Activated CD4-positive, CD25-positive, alpha-beta regulatory T cell treated with anti-CD3 and anti-CD28 coated beads, Interleukin-2, amount 50 U/mL, for 72 hours (primary cell): ENCODE data around the gene ARMH4.

Source experiments
- DNase-seq: peaks from one replicate; pipeline ENCODE4 v3.0.0; 2021

The ARMH4 gene

GRCh38 chr14:58152014-58152857, at the start of gene ARMH4:
ARMH4 (minus strand) TSS chr14:58152213; CDS start chr14:58139358, 12,855 bp downstream.
- DNase-seq = peak; percentile 44

GRCh38 chr14:58200846-58201245, 48.8 kb upstream of the ARMH4 start:
- no peak for DNase-seq

- no peak for DNase-seq
Observed at GRCh38 chr14:58200480-58200841, 48.4 kb upstream of the ARMH4 start.

- peak; percentile 91 for DNase-seq
Observed at GRCh38 chr14:58199726-58200479, 47.9 kb upstream of the ARMH4 start, which contains the start of gene ACTR10. ACTR10 (plus strand) TSS chr14:58200149; CDS start chr14:58200218, 69 bp downstream.

- no peak for DNase-seq
Observed at GRCh38 chr14:58198086-58198485, 46.1 kb upstream of the ARMH4 start.

- DNase-seq = no peak
Observed at GRCh38 chr14:58196198-58196597, 44.2 kb upstream of the ARMH4 start.

- DNase-seq = no peak
Observed at GRCh38 chr14:58193542-58193941, 41.5 kb upstream of the ARMH4 start.

- no peak for DNase-seq
Observed at GRCh38 chr14:58191763-58192601, 40.0 kb upstream of the ARMH4 start.

GRCh38 chr14:58189176-58189575, 37.2 kb upstream of the ARMH4 start:
- no peak for DNase-seq

GRCh38 chr14:58177125-58177524, 25.1 kb upstream of the ARMH4 start:
- no peak for DNase-seq

GRCh38 chr14:58171090-58171489, 19.1 kb upstream of the ARMH4 start:
- DNase-seq = peak; percentile 47

- DNase-seq = no peak
Observed at GRCh38 chr14:58167891-58168290, 15.9 kb upstream of the ARMH4 start.

- DNase-seq = no peak
Observed at GRCh38 chr14:58167057-58167456, 15.0 kb upstream of the ARMH4 start.

GRCh38 chr14:58166005-58166983, 14.3 kb upstream of the ARMH4 start:
- peak; percentile 75 for DNase-seq

GRCh38 chr14:58160561-58160960, 8.5 kb upstream of the ARMH4 start:
- DNase-seq = no peak

- DNase-seq = no peak
Observed at GRCh38 chr14:58151133-58152013, 640 bp downstream of the ARMH4 start.

- DNase-seq = no peak
Observed at GRCh38 chr14:58150243-58150805, 1.7 kb downstream of the ARMH4 start.

GRCh38 chr14:58149196-58149595, 2.8 kb downstream of the ARMH4 start:
- no peak for DNase-seq

- DNase-seq = no peak
Observed at GRCh38 chr14:58146399-58146798, 5.6 kb downstream of the ARMH4 start.

GRCh38 chr14:58145936-58146335, 6.1 kb downstream of the ARMH4 start:
- no peak for DNase-seq
